Measurements from ENCODE around the gene PLPP7.

DNA sequence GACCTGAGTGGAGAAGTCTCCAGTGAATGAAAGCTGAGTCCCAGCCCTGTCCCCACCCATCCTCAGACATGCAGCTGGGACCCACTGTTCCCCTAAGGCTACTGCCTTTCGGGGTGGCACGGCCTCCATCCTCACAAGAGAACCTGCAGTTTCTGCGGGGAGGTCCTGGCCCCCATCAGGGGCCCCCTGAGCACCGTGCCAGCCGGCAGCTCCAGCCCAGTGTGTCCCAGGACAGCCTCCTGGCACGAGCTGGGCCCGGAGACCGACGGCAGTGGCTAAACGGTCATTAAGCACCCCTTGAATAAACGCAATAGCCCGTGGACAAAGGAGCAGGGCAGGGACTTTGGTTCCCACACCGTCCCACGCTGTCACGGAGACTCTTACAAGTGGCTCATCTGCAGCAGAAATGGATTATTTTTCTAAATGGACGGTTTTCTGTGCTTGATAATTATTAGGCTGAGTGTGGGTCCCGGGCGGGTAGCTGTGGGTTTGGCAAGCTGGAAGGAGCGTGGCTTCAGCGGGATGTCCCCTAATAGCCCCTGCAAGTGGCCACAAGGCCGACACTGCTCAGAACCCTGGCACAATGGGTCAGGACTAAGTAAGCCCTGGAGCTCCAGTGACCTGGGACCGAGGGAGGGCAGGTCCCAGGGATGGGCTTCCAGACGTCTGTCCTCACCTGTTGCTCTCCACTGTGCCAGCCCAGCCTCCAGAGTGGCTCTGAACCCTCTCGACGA lies 30.7 kb upstream of the PLPP7 start:
- TF ChIP-seq POLR2A (IDR thresholded peaks at IDR 0.05) (no peak), CTCF (IDR thresholded peaks at IDR 0.05) (no peak), POLR2AphosphoS5 (IDR thresholded peaks at IDR 0.05; ENCODE audit: insufficient read depth in 1 of 2, low read depth in 1 of 2) (no peak)
